Ammon's horn (tissue), 1 donor: ENCODE data around the gene CACNA1C.
"Not testable (repeated sequence)": the region's sequence is repeated elsewhere in the genome, so short reads cannot be mapped to it uniquely, and the experiment has no call there.

ENCODE experiments used
- DNase-seq: peaks from one replicate; pipeline ENCODE4 v3.0.0-alpha.2; 2016; ENCODE audit warnings: low spot score

Gene CACNA1C

DNA sequence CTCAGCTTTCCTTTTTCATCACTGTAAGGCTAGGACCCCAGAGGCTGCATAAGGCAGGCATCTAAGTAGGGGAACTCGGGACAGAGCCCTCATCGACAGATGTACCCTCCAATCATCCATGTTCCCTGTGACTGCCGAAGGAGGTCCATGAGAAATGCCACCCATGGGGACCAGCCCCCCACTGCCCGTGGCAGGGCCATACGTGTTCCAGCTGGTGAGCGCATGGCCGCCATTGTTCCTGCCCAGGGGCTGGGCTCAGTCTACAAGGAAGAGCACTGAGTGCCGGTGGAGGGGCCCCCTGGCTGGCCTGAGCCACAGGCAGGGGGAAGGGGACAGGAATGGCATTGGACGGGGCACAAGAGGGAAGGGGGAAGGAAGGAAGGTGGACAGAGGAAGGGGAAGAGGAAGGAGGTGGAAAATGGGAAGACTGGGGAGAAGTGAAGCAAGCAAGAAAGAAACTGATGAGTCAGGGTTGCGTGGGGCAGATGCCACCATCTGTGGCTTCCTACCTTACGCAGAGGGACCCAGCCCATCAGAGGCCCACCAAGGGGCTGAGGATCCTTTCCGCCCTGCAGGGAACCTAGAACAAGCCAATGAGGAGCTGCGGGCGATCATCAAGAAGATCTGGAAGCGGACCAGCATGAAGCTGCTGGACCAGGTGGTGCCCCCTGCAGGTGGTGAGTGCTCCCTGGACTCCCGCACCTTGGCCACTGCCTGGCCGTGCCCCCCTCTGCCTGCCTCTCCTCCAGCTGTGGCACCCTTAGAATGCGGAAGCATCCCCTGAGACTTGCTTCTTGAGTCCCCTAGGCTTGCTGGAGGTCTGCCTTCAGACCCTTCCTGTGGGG is 621.4 kb downstream of the CACNA1C start:
- DNase-seq: no peak

DNA sequence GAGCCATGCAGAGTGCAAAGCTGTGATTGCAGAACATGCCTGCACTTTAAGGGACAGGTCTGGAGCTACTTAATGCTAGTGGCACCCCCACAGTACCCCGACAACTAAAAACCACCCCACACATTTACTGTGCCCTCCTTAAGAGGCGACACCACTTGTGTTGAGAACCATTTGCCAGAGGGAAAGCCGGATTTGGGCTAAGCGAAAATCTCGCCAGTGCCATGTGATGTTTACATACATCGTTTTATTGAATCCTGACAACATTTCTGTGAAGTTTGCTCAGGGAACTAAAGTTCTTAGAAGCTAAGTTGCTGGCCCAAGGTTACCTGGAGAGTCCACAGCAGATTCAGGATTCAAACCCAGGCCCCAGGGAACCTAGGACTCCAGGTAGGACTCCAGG is 623.0 kb downstream of the CACNA1C start:
- DNase-seq: no peak

- DNase-seq: no peak
Observed at GRCh38 chr12:2677142-2677880, 624.5 kb downstream of the CACNA1C start.

- no peak for DNase-seq
Observed at GRCh38 chr12:2678426-2678825, 625.6 kb downstream of the CACNA1C start.

DNA sequence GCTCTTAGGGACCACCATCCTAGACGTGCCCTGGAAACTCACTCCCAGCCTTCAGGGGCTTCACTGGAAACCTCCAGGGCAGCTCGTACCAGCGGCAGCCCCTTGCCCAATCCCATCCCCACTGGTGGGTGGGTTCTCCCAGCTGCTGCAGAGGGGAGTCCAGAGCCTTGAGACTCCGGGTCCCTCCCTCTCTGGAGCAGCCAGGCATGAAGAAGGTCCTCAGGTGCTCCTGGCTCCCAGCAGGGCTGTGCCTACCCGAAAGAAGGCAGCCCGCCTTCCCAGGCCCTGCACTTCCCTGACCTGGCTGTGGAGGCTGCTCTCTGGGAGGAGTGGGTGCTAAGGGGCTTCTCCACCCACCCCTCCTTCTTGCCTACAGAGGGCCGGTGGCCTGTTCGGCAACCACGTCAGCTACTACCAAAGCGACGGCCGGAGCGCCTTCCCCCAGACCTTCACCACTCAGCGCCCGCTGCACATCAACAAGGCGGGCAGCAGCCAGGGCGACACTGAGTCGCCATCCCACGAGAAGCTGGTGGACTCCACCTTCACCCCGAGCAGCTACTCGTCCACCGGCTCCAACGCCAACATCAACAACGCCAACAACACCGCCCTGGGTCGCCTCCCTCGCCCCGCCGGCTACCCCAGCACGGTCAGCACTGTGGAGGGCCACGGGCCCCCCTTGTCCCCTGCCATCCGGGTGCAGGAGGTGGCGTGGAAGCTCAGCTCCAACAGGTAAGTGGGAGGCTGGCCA is 626.5 kb downstream of the CACNA1C start:
- DNase-seq: no peak

DNA sequence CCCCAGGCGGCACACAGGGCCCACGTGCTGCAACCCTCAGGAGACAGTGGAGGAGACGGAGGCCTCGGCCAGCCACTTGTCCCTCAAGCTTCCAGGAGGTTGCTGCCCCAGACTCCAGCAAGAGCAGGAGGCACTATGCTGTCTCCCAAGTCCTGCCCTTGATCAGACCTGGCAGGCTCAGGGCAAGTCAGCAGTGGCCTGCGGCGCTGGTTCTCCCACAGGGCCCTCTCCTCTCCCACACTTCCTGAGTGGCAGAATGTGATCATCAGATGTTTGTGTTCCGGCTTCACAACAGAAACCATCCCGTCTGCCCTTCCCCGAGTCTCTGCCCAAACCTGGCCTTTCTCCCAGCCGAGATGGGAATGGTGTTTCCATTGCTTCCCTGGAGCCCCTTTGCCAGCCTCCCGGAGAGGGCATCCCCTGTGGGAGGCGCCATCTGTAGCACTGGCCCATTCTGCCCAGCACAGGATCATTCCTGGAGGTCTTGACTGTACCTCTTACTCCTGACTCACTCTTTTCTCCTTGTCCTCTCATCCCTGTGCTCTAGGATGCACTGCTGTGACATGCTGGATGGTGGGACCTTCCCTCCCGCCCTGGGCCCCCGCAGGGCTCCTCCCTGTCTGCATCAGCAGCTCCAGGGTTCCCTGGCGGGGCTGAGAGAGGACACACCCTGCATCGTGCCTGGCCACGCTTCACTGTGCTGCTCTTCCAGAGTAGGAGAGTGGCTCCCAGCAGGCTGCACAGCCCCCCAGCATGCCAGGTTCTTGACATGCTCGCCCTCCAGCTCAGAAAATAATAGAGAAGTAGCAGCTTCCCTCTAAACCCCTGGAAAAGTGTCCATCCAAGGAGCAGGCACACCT is 627.3 kb downstream of the CACNA1C start:
- DNase-seq: no peak

GRCh38 chr12:2680676-2681039 is 627.9 kb downstream of the CACNA1C start:
- no peak for DNase-seq

- no peak for DNase-seq
Observed at GRCh38 chr12:2681450-2682205, 628.8 kb downstream of the CACNA1C start.

- DNase-seq: no peak
Observed at GRCh38 chr12:2682296-2683251, 629.8 kb downstream of the CACNA1C start.

- no peak for DNase-seq
Observed at GRCh38 chr12:2683283-2684025, 630.7 kb downstream of the CACNA1C start.

GRCh38 chr12:2684026-2684325 is 631.2 kb downstream of the CACNA1C start:
- DNase-seq: not testable (repeated sequence)

DNA sequence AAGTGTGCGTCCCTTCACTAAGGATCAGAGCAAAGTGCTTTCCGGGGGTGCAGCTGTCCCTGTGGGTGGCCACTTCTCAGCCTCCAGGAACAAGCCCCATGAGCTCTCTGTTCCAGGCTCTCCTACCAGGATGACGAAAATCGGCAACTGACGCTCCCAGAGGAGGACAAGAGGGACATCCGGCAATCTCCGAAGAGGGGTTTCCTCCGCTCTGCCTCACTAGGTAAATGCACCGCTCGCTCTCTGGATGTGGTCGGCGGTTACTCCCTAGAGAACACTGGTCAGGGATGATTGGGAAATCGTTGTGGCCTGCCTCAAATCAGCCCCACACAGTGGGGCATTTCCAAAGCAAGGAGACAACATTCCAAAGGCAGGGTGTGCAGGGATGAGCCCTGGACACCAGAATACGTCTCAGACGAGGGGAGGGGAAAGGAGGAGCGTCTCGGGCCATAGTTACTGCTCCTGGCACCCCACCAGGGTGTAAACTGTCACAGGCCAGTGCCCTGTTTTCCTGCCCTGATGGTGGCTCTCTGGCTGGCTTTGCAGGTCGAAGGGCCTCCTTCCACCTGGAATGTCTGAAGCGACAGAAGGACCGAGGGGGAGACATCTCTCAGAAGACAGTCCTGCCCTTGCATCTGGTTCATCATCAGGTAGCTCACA is 633.0 kb downstream of the CACNA1C start:
- not testable (repeated sequence) for DNase-seq

- DNase-seq: no peak
Observed at GRCh38 chr12:2686280-2686646, 633.5 kb downstream of the CACNA1C start.

DNA sequence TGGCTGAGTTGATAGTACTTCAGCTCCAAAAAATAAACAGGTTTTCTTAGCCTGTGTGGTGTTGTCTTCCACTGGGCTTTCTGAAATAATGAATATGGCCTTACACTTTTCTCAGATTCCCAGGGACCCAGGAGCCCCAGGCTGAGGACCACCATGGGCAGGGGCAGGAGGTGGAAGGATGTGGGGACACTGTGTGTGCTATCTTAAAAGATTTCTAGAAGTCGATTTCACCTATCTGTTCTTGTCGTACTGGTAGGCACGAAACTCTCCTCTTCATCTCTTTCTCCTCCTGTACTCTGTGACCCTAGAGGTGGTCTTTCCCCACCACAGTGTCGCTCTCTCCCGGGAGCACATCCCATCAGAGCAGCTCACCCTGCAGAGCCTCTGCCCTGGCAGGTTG is 634.3 kb downstream of the CACNA1C start:
- DNase-seq: no peak

DNA sequence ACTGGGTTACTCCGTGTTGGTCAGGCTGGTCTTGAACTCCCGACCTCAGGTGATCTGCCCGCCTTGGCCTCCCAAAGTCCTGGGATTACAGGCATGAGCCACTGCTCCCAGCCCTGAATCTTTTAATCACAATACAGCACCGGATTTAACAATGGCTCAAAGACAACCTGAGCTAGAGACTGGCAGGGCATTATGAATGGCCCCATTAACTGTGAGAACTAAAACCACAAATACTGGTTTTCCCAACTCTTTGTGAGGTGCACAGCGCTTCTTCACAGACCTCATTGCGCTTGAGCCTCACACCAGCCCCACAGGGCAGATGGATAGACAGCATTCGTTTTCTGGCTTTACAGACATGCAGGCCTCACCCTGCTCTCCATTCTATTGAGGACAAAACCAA is 634.9 kb downstream of the CACNA1C start:
- DNase-seq: no peak

- DNase-seq: no peak
Observed at GRCh38 chr12:2688381-2688931, 635.7 kb downstream of the CACNA1C start.

GRCh38 chr12:2689393-2689792 is 636.6 kb downstream of the CACNA1C start:
- DNase-seq: no peak

DNA sequence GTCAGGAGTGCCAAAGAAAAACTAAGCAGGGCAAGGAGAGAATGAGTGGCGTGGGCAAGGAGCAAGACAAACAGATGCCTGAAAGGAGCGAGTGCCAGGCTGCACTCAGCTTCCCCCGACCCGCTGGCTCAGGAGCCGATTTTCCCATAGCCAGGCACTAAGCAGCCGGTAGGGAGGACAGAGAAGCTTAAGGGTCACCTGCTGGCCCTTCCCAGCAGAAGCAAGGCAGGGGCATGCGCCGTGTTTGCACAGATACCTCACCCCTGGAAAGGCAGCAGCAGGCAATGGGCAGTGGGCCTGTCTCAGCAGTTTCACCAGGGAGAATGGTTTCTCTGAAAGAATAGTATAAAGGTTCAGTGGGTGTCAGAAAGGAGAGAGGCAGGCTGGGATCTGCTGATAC is 637.1 kb downstream of the CACNA1C start:
- DNase-seq: no peak
